ENCODE data around the gene CYBC1.

DNA sequence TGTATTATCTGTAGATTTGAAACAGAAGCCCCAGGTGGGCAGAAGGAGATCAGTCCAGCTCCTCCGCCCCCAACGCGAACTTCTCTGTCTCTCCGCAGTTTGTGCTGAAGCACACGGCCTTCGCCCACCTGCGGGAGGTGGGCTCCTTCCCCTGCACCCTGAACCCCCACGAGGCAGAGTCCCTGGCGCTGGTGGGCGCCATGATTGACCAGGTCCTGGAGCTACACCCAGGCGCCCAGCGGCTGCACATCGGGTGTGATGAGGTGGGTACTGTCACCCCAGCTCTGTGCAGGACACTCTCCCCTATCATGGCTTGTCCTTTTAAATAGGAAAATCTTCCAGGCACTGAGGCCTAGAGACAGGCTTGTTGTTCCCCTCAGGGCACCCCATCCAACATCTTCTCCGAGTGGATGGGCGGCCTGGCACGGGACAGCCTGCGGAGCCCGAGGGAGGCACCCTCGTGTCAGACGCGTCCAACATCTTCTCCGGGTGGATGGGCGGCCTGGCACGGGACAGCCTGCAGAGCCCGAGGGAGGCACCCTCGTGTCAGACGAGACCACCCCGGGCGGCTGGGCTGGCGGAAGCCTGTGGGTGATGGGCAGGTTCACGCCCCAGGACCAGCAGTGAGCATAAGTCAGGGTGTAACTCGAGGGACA, 16.9 kb downstream of the CYBC1 start:
- TF ChIP-seq SIN3A (IDR thresholded peaks at IDR 0.05; ENCODE audit: borderline replicate concordance, insufficient read depth, low read length), result no peak
- no peak for TF ChIP-seq POLR2AphosphoS5 (IDR thresholded peaks at IDR 0.05; ENCODE audit: low read depth, low read length)
- no peak for TF ChIP-seq TAF1 (IDR thresholded peaks at IDR 0.05; ENCODE audit: borderline replicate concordance, insufficient read depth, low read length)
- TF ChIP-seq, protein P1, sequence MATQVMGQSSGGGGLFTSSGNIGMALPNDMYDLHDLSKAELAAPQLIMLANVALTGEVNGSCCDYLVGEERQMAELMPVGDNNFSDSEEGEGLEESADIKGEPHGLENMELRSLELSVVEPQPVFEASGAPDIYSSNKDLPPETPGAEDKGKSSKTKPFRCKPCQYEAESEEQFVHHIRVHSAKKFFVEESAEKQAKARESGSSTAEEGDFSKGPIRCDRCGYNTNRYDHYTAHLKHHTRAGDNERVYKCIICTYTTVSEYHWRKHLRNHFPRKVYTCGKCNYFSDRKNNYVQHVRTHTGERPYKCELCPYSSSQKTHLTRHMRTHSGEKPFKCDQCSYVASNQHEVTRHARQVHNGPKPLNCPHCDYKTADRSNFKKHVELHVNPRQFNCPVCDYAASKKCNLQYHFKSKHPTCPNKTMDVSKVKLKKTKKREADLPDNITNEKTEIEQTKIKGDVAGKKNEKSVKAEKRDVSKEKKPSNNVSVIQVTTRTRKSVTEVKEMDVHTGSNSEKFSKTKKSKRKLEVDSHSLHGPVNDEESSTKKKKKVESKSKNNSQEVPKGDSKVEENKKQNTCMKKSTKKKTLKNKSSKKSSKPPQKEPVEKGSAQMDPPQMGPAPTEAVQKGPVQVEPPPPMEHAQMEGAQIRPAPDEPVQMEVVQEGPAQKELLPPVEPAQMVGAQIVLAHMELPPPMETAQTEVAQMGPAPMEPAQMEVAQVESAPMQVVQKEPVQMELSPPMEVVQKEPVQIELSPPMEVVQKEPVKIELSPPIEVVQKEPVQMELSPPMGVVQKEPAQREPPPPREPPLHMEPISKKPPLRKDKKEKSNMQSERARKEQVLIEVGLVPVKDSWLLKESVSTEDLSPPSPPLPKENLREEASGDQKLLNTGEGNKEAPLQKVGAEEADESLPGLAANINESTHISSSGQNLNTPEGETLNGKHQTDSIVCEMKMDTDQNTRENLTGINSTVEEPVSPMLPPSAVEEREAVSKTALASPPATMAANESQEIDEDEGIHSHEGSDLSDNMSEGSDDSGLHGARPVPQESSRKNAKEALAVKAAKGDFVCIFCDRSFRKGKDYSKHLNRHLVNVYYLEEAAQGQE (IDR thresholded peaks at IDR 0.05; ENCODE audit: insufficient read depth in 1 of 2, low read depth in 2 of 2, low read length in 2 of 2), result no peak

All from PFSK-1 (cell line).